Endothelial cell (in vitro differentiated cells): ENCODE data around the gene ATXN1L. TPM values are rescaled to one million over a fixed set of nuclear protein-coding genes. Genes with fewer than 3 reads are reported as not detected.

Experiments used
- DNase-seq: peaks from one replicate; pipeline ENCODE4 v3.0.0; 2021; ENCODE audit warnings: low spot score
- H3K27ac Mint-ChIP-seq: one replicate; pipeline ENCODE4 v1.8.0; 2021; ENCODE audit warnings: mixed read lengths, inconsistent platforms; ENCODE audit not compliant: unreplicated experiment
- H3K27me3 Mint-ChIP-seq: one replicate; pipeline ENCODE4 v1.8.0; 2021; ENCODE audit warnings: mild to moderate bottlenecking, moderate library complexity, mixed read lengths, inconsistent platforms; ENCODE audit not compliant: unreplicated experiment
- H3K36me3 Mint-ChIP-seq: one replicate; pipeline ENCODE4 v1.8.0; 2021; ENCODE audit warnings: mild to moderate bottlenecking, low read depth, mixed read lengths, inconsistent platforms; ENCODE audit not compliant: unreplicated experiment
- H3K4me1 Mint-ChIP-seq: one replicate; pipeline ENCODE4 v1.8.0; 2021; ENCODE audit warnings: mild to moderate bottlenecking, mixed read lengths, inconsistent platforms; ENCODE audit not compliant: unreplicated experiment
- H3K4me3 Mint-ChIP-seq: one replicate; pipeline ENCODE4 v1.8.0; 2021; ENCODE audit warnings: mild to moderate bottlenecking, mixed read lengths, inconsistent platforms; ENCODE audit not compliant: unreplicated experiment
- H3K9me3 Mint-ChIP-seq: one replicate; pipeline ENCODE4 v1.8.0; 2021; ENCODE audit warnings: mixed read lengths, inconsistent platforms; ENCODE audit not compliant: unreplicated experiment
- CTCF ChIP-seq: fragments of 200-600 bp; sonication (generic); IDR thresholded peaks from one replicate; pipeline ENCODE4 v1.5.0; 2021; ENCODE audit warnings: antibody characterized with exemption; ENCODE audit not compliant: unreplicated experiment
- total RNA-seq: library from RNA; stranded (reverse); fragmentation: NEBNext Ultra II Directional; extraction: Animal tissue kit (Norgen Biotek cat#: 25700); gene quantifications from one replicate; pipeline ENCODE4 v1.2.1, GENCODE V29; 2021; ENCODE audit not compliant: unreplicated experiment

Gene ATXN1L
- total RNA-seq, 1 donor from 2014 or later, result 34.4 TPM

GRCh38 chr16:71847096-71847495 is 1.3 kb downstream of the ATXN1L start:
- H3K27ac Mint-ChIP-seq, result peak overlapping the region; percentile 82

DNA sequence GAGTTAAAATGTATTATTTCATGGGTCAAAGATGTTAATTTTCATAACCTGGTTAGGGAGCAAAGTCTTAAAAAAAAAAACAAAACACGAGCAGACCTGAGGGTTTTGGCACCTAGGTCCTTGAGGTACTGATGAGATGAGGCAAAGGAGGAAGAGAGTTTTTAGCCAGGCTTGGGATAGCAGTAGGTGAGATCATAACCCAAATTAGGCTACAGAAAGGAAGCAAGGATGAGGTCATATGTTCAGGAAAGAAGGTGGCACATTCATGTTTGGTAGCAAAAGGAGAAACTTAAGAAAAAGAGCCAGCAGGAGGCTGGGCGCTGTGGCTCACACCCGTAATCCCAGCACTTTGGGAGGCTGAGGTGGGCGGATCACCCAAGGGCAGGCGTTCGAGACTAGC is 2.8 kb downstream of the ATXN1L start:
- Mint-ChIP-seq H3K9me3 (no peaks in the 10 kb centered on the region), H3K36me3 (peaks cover 36% of the 10 kb centered on the region), H3K4me1 (peaks cover 11% of the 10 kb centered on the region), H3K27me3 (peaks cover 8% of the 10 kb centered on the region), H3K27ac (peak overlapping the region; percentile 3), H3K4me3 (peak overlapping the region; percentile 20)
- no peak for TF ChIP-seq CTCF
- no peak for DNase-seq

More at GRCh38 chr16:71847096-71847495, 1.3 kb downstream of the ATXN1L start:
- peaks cover 6% of the 10 kb centered on the region for H3K27me3 Mint-ChIP-seq
- DNase-seq, result no peak
- peaks cover 11% of the 10 kb centered on the region for H3K4me1 Mint-ChIP-seq
- peak overlapping the region; percentile 95 for H3K4me3 Mint-ChIP-seq
- TF ChIP-seq CTCF, result no peak
- H3K36me3 Mint-ChIP-seq, result peaks cover 30% of the 10 kb centered on the region
- H3K9me3 Mint-ChIP-seq, result no peaks in the 10 kb centered on the region

DNA sequence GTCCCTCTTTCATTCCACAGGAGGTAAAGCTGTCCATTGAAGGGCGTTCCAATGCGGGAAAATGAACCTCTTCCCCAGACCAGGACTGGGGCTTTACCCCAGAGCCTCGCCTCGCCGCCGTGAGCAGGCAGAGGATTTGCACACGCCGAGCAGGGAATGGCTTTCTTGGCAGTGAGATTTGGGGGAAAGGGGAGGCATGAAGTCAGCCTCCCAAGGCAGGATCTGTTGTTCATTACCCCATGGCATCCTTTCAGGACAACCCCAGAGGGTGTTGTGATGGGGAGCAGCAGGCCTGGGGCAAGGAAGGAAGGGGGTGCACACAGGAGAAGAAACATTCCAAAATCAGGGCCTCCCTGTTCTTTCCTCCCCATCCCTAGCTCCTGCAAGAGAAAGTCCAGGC is 6.0 kb downstream of the ATXN1L start:
- H3K4me3 Mint-ChIP-seq, result no peak overlapping the region
- no peak for DNase-seq
- no peak overlapping the region for H3K27ac Mint-ChIP-seq
- H3K27me3 Mint-ChIP-seq, result peaks cover 7% of the 10 kb centered on the region
- TF ChIP-seq CTCF, result no peak
- H3K36me3 Mint-ChIP-seq, result peaks cover 41% of the 10 kb centered on the region
- no peaks in the 10 kb centered on the region for H3K9me3 Mint-ChIP-seq
- H3K4me1 Mint-ChIP-seq, result peaks cover 8% of the 10 kb centered on the region

- Mint-ChIP-seq H3K36me3 (peaks cover 39% of the 10 kb centered on the region), H3K9me3 (no peaks in the 10 kb centered on the region), H3K27ac (no peak overlapping the region), H3K4me3 (no peak overlapping the region), H3K27me3 (peaks cover 7% of the 10 kb centered on the region), H3K4me1 (peaks cover 4% of the 10 kb centered on the region)
- DNase-seq, result no peak
- no peak for TF ChIP-seq CTCF
These were observed 6.4 kb downstream of the ATXN1L start for GRCh38 chr16:71852158-71852557.

DNA sequence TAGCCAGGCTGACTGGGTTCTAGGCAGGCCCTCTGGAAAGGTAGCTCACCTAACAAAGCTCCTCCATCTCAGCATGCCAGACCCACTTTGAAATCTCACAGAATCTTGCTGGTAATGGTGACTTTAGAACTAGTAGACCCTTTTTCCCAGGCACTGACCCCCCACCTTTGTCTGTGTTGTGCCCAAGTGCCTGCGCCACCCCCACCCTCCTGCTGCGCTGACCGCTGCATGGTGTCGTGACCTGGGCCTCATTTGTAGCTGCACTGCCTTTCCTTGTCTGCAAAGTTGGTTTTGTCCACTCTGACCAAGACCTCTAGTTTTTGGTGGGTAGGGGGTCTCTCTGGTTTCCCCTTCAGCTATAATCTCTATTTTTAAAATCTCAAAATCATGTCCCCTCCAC is 6.8 kb downstream of the ATXN1L start:
- H3K4me1 Mint-ChIP-seq, result no peaks in the 10 kb centered on the region
- peaks cover 35% of the 10 kb centered on the region for H3K36me3 Mint-ChIP-seq
- peak overlapping the region; percentile 31 for H3K4me3 Mint-ChIP-seq
- DNase-seq, result no peak
- peaks cover 7% of the 10 kb centered on the region for H3K27me3 Mint-ChIP-seq
- TF ChIP-seq CTCF, result no peak
- no peaks in the 10 kb centered on the region for H3K9me3 Mint-ChIP-seq
- H3K27ac Mint-ChIP-seq, result no peak overlapping the region
